HEK293T (cell line): Measurements from ENCODE around the gene MTG2.

Experiments used
- BHLHE40 ChIP-seq: fragments of 450-650 bp; IDR thresholded peaks from 2 replicates; pipeline ENCODE4 v1.6.1; 2016; ENCODE audit warnings: mild to moderate bottlenecking, moderate library complexity, borderline replicate concordance
- FOXA1 ChIP-seq: fragments of 450-650 bp; IDR thresholded peaks from 2 replicates; pipeline ENCODE4 v1.6.1; 2016; ENCODE audit warnings: mild to moderate bottlenecking
- NFRKB ChIP-seq: fragments of 450-650 bp; IDR thresholded peaks from 2 replicates; pipeline ENCODE4 v1.6.1; 2016; ENCODE audit warnings: mild to moderate bottlenecking, moderate library complexity
- SP1 ChIP-seq: fragments of 450-650 bp; IDR thresholded peaks from 2 replicates; pipeline ENCODE4 v1.6.1; 2017
- TARDBP ChIP-seq: fragments of 450-650 bp; IDR thresholded peaks from 2 replicates; pipeline ENCODE4 v1.6.1; 2016

DNA sequence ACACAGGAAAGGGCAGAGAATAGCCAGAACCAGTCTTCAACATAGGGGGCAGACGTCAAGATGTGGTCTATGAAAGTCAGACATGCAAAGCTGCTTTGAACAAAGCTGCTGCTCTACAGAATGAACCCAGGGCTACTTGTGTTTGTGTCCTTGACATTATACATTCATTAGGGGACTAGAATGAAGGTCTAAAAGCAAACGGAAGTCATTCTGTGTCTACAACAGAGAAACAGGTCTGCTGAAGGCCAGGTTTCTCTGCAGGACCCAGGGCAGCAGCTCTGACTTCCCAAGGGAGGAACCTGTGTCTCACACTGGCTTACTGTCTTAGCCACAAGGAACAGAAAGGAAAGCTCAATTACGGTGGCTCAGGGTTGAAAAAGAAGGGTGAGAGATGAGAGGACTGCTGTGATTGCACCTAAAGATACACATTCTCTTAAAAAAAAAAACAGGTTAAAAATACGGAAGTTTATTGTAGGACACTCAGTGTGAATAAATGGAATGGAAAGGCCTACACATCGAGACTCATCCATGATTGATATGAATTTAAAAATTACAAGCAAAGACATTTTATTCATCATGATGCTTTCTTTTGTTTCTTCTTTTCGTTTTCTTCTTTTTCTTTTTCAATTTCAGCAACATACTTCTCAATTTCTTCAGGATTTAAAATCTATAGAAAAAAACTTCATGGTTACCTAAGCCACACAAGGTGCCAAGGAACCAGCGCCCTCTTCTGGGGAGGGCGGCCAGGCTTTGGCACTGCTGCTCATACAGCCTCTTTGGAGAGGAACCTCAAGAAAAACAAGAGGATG is 46.3 kb upstream of the MTG2 start:
- no peak for TF ChIP-seq FOXA1
- no peak for TF ChIP-seq BHLHE40
- TF ChIP-seq SP1, result no peak
- no peak for TF ChIP-seq NFRKB
- no peak for TF ChIP-seq TARDBP
